OCI-LY7 (cell line): ENCODE data around the gene YTHDF2. TPM values are rescaled to one million over a fixed set of nuclear protein-coding genes. Genes with fewer than 3 reads are reported as not detected.
A peak's percentile ranks its signal among the peaks of the same experiment; 100 is the strongest.
"Not testable (repeated sequence)": the region's sequence is repeated elsewhere in the genome, so short reads cannot be mapped to it uniquely, and the experiment has no call there.

ENCODE experiments used
- BruUV-seq: library from RNA; stranded (reverse); fragments of 400-500 nt; replicated peaks from 2 replicates; lab custom pipeline; 2021; lab: Mats Ljungman, UMichigan
- CTCF ChIA-PET: fragments of 300-600 bp; sonication (Branson Sonifier 250); formaldehyde crosslinking; loops from one replicate; lab custom pipeline; 2022; ENCODE audit warnings: antibody characterized with exemption; ENCODE audit not compliant: unreplicated experiment; lab: Charles Lee
- POLR2A ChIA-PET: fragments of 300-600 bp; sonication (Branson Sonifier 250); formaldehyde crosslinking; loops from one replicate; lab custom pipeline; 2022; ENCODE audit warnings: antibody characterized with exemption; lab: Charles Lee
- DNase-seq: peaks from one replicate; pipeline ENCODE4 v3.0.0-alpha.2; 2015; ENCODE audit warnings: low spot score
- H2AFZ ChIP-seq: fragments of 200-600 bp; sonication (generic), shearing (Covaris generic); 2 replicates; pipeline ENCODE4 v1.6.1; 2014; ENCODE audit warnings: mild to moderate bottlenecking, antibody characterized with exemption, low read length, moderate library complexity
- H3K27ac ChIP-seq: fragments of 200-600 bp; sonication (generic); 2 replicates; pipeline ENCODE4 v1.5.1; 2014; ENCODE audit warnings: mixed run types, low read depth, mild to moderate bottlenecking, moderate library complexity, low read length, inconsistent platforms; ENCODE audit not compliant: poor library complexity, severe bottlenecking
- H3K36me3 ChIP-seq: fragments of 200-600 bp; sonication (generic); 2 replicates; pipeline ENCODE4 v1.6.1; 2014; ENCODE audit warnings: mild to moderate bottlenecking, antibody characterized with exemption, low read length, moderate library complexity, mixed read lengths; ENCODE audit not compliant: insufficient read depth
- H3K4me1 ChIP-seq: fragments of 200-600 bp; sonication (generic); 2 replicates; pipeline ENCODE4 v1.5.1; 2014; ENCODE audit warnings: mild to moderate bottlenecking, low read length; ENCODE audit not compliant: insufficient read depth, poor library complexity, severe bottlenecking
- H3K4me2 ChIP-seq: fragments of 200-600 bp; sonication (generic); 2 replicates; pipeline ENCODE4 v1.6.1; 2014; ENCODE audit warnings: mild to moderate bottlenecking, low read length
- H3K4me3 ChIP-seq: fragments of 200-600 bp; sonication (generic); 2 replicates; pipeline ENCODE4 v1.5.1; 2014; ENCODE audit warnings: mild to moderate bottlenecking, low read depth, low read length; ENCODE audit not compliant: poor library complexity, severe bottlenecking
- H3K79me2 ChIP-seq: fragments of 200-600 bp; sonication (generic); 2 replicates; pipeline ENCODE4 v1.6.1; 2016; ENCODE audit warnings: low read depth, mild to moderate bottlenecking, low read length, moderate library complexity, mixed read lengths; ENCODE audit not compliant: insufficient read depth
- H3K9me2 ChIP-seq: fragments of 200-600 bp; sonication (generic); 2 replicates; pipeline ENCODE4 v1.6.1; 2016; ENCODE audit warnings: mild to moderate bottlenecking, low read length, mixed read lengths; ENCODE audit not compliant: insufficient read depth
- H3K9me3 ChIP-seq: fragments of 200-600 bp; sonication (generic); 2 replicates; pipeline ENCODE4 v1.6.1; 2014; ENCODE audit warnings: mild to moderate bottlenecking, mixed run types, low read length, mixed read lengths
- H4K20me1 ChIP-seq: fragments of 200-600 bp; sonication (generic); 2 replicates; pipeline ENCODE4 v1.6.1; 2014; ENCODE audit warnings: mild to moderate bottlenecking, antibody characterized with exemption, low read length, moderate library complexity, mixed read lengths; ENCODE audit not compliant: insufficient read depth
- CTCF ChIP-seq: fragments of 200-600 bp; sonication (generic); conservative IDR thresholded peaks from 2 replicates; pipeline ENCODE4 v1.5.1; 2014; ENCODE audit warnings: mild to moderate bottlenecking, antibody characterized with exemption, low read length, moderate library complexity, mixed read lengths
- EZH2phosphoT487 ChIP-seq: fragments of 200-600 bp; sonication (generic); IDR thresholded peaks from 2 replicates; pipeline ENCODE4 v1.6.1; 2018; ENCODE audit warnings: low read depth, borderline replicate concordance, mild to moderate bottlenecking, mixed run types, antibody characterized with exemption, low read length, moderate library complexity, mixed read lengths
- intact Hi-C: fragments of 100-400 bp; cut with micrococcal nuclease; formaldehyde crosslinking; loops from one replicate; pipeline ENCODE4 v1.10.0; 2022; ENCODE audit not compliant: unreplicated experiment
- total RNA-seq, 2 experiments: library from RNA; depleted of rRNA in 1 of 2; stranded (reverse); fragments of >200 nt in 1 of 2; shearing (Covaris generic) in 1 of 2; gene quantifications; 2 replicates each; pipeline ENCODE4 v1.2.3, GENCODE V29; 2014 to 2022

Gene YTHDF2
- total RNA-seq, 2 experiments from 2014 or later = 57.9 to 83.6 TPM

GRCh38 chr1:28719332-28719619, 17.5 kb upstream of the YTHDF2 start:
- ChIA-PET CTCF (no interaction called here), POLR2A (no interaction called here)
- no peaks in the 10 kb centered on the region for H4K20me1 ChIP-seq
- H3K9me2 ChIP-seq = no peaks in the 10 kb centered on the region
- no peaks in the 10 kb centered on the region for H3K9me3 ChIP-seq
- intact Hi-C loops = no loop called here
- no TSS peak for BruUV-seq
- no peak overlapping the region for H2AFZ ChIP-seq
- H3K27ac ChIP-seq = no peak overlapping the region
- no peak for DNase-seq
- no peaks in the 10 kb centered on the region for H3K79me2 ChIP-seq
- no peak overlapping the region for H3K4me2 ChIP-seq
- H3K4me3 ChIP-seq = no peak overlapping the region
- TF ChIP-seq EZH2phosphoT487 (no peak), CTCF (peak; percentile 58)
- H3K4me1 ChIP-seq = no peaks in the 10 kb centered on the region
- peaks cover 16% of the 10 kb centered on the region for H3K36me3 ChIP-seq

- BruUV-seq = no TSS peak
- Histone ChIP-seq H2AFZ (no peak overlapping the region), H3K9me3 (no peaks in the 10 kb centered on the region), H4K20me1 (no peaks in the 10 kb centered on the region), H3K27ac (no peak overlapping the region), H3K4me3 (no peak overlapping the region), H3K4me1 (no peaks in the 10 kb centered on the region), H3K9me2 (no peaks in the 10 kb centered on the region), H3K4me2 (no peak overlapping the region), H3K36me3 (peaks cover 6% of the 10 kb centered on the region; the same call in 1 of the 2 replicates), H3K79me2 (no peaks in the 10 kb centered on the region)
- no peak for DNase-seq
- ChIA-PET POLR2A (no interaction called here), CTCF (no interaction called here)
- TF ChIP-seq EZH2phosphoT487 (no peak), CTCF (no peak)
- intact Hi-C loops = no loop called here
Observed at GRCh38 chr1:28720376-28720775, 16.4 kb upstream of the YTHDF2 start.

GRCh38 chr1:28721927-28722326, 14.8 kb upstream of the YTHDF2 start:
- intact Hi-C loops, H3K4me2 ChIP-seq: not testable (repeated sequence)

GRCh38 chr1:28725365-28725764, 11.4 kb upstream of the YTHDF2 start:
- CTCF ChIA-PET, H3K4me1 ChIP-seq, H3K27ac ChIP-seq, H3K36me3 ChIP-seq, H4K20me1 ChIP-seq, intact Hi-C loops, H3K9me3 ChIP-seq, DNase-seq, H3K9me2 ChIP-seq, H3K4me3 ChIP-seq, H3K4me2 ChIP-seq, BruUV-seq, H3K79me2 ChIP-seq, H2AFZ ChIP-seq: not testable (repeated sequence)
- POLR2A ChIA-PET = interaction anchor here (0.6 kb wide), 2 partner anchors 387 to 1015 kb away, joined by 3 read pairs; no protein-coding TSS in a partner anchor

More at GRCh38 chr1:28721927-28722326, 14.8 kb upstream of the YTHDF2 start:
- H3K36me3 ChIP-seq, H3K4me3 ChIP-seq, H3K9me3 ChIP-seq, H3K27ac ChIP-seq, H2AFZ ChIP-seq, H4K20me1 ChIP-seq, POLR2A ChIA-PET, BruUV-seq, H3K4me1 ChIP-seq, DNase-seq, H3K9me2 ChIP-seq, H3K79me2 ChIP-seq: not testable (repeated sequence)
- CTCF ChIA-PET = interaction anchor here (1.0 kb wide), 1 partner anchor 14 kb away, joined by 3 read pairs; no protein-coding TSS in a partner anchor
